ENCODE measurements around the gene WDR91.
"Not testable (repeated sequence)": the region's sequence is repeated elsewhere in the genome, so short reads cannot be mapped to it uniquely, and the experiment has no call there.

Gene WDR91

GRCh38 chr7:135211179-135211945 lies at the start of gene WDR91:
Gene WDR91 (minus strand): TSS chr7:135211526. CDS start chr7:135211502, 24 bp downstream.
- FAIRE-seq: no peak

GRCh38 chr7:135260470-135260869 lies 49.1 kb upstream of the WDR91 start:
- no peak for FAIRE-seq

- no peak for FAIRE-seq
Measured at GRCh38 chr7:135259702-135260101, 48.4 kb upstream of the WDR91 start.

- no peak for FAIRE-seq
Measured at GRCh38 chr7:135258585-135258984, 47.3 kb upstream of the WDR91 start.

GRCh38 chr7:135257790-135258189 lies 46.5 kb upstream of the WDR91 start:
- FAIRE-seq: no peak

GRCh38 chr7:135253851-135254771 lies 42.8 kb upstream of the WDR91 start:
- no peak for FAIRE-seq

GRCh38 chr7:135251496-135252391 lies 40.4 kb upstream of the WDR91 start:
- no peak for FAIRE-seq

GRCh38 chr7:135248546-135248945 lies 37.2 kb upstream of the WDR91 start:
- FAIRE-seq: no peak

GRCh38 chr7:135247746-135248471 lies 36.6 kb upstream of the WDR91 start:
- FAIRE-seq: no peak

- FAIRE-seq: no peak
Measured at GRCh38 chr7:135246191-135246825, 35.0 kb upstream of the WDR91 start.

- no peak for FAIRE-seq
Measured at GRCh38 chr7:135245226-135246190, 34.2 kb upstream of the WDR91 start.

- FAIRE-seq: no peak
Measured at GRCh38 chr7:135242096-135242684, 30.9 kb upstream of the WDR91 start.

- no peak for FAIRE-seq
Measured at GRCh38 chr7:135240441-135240840, 29.1 kb upstream of the WDR91 start.

GRCh38 chr7:135239263-135239662 lies 27.9 kb upstream of the WDR91 start:
- no peak for FAIRE-seq

GRCh38 chr7:135238112-135238744 lies 26.9 kb upstream of the WDR91 start:
- FAIRE-seq: no peak

- no peak for FAIRE-seq
Measured at GRCh38 chr7:135236727-135237126, 25.4 kb upstream of the WDR91 start.

GRCh38 chr7:135235841-135236240 lies 24.5 kb upstream of the WDR91 start:
- no peak for FAIRE-seq

- no peak for FAIRE-seq
Measured at GRCh38 chr7:135234727-135235126, 23.4 kb upstream of the WDR91 start.

- FAIRE-seq: not testable (repeated sequence)
Measured at GRCh38 chr7:135234095-135234494, 22.8 kb upstream of the WDR91 start.
